ENCODE data around the gene ELSPBP1. TPM values are rescaled to one million over a fixed set of nuclear protein-coding genes. Genes with fewer than 3 reads are reported as not detected.
A peak's percentile ranks its signal among the peaks of the same experiment; 100 is the strongest.
"Not testable (repeated sequence)": the region's sequence is repeated elsewhere in the genome, so short reads cannot be mapped to it uniquely, and the experiment has no call there.

Gene ELSPBP1
- not detected for total RNA-seq

- DNase-seq (ENCODE audit: low spot score) = no peak
Measured at GRCh38 chr19:47994209-47994802, at the start of gene ELSPBP1. TSS of gene ELSPBP1 (plus strand) at chr19:47994632. CDS start at chr19:48008668, 14,036 bp downstream.

GRCh38 chr19:47949852-47950521 lies 44.4 kb upstream of the ELSPBP1 start:
- peak; percentile 55 for DNase-seq (ENCODE audit: low spot score)

DNA sequence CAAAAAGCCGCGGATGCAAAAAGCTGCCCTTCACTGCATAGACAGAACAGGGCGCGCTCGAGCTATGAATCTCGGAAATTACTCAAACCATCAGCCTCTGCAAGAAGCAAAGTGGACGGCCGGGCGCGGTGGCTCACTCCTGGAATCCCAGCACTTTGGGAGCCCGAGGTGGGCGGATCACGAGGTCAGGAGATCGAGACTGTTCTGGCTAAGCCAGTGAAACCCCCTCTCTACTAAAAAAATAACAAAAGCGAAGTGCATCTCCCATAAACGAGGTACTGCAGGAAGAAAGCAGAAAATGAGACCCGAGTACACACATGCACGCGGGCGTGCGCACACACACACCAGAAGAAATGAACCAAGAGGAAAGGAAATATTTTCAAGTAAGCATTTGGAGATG lies 42.3 kb upstream of the ELSPBP1 start:
- not testable (repeated sequence) for DNase-seq (ENCODE audit: low spot score)

DNA sequence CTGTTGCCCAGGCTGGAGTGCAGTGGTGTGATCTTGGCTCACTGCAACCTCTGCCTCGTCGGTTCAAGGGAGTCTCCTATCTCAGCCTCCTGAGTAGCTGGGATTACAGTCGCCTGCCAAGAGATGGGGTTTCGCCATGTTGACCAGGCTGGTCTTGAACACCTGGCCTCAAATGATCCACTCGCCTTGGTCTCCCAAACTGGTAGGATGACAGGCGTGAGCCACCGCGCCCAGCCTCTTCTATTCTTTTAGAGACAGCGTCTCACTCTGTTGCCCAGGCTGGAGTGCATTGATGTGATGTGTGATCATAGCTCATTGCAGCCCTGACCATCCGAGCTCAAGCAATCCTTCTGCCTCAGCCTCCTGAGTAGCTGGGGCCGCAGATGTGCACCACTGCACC lies 38.5 kb upstream of the ELSPBP1 start:
- peak; percentile 56 for DNase-seq (ENCODE audit: low spot score)

- DNase-seq (ENCODE audit: low spot score) = no peak
Measured at GRCh38 chr19:47973529-47973928, 20.9 kb upstream of the ELSPBP1 start.

- no peak for DNase-seq (ENCODE audit: low spot score)
Measured at GRCh38 chr19:47991191-47991808, 3.1 kb upstream of the ELSPBP1 start.

DNA sequence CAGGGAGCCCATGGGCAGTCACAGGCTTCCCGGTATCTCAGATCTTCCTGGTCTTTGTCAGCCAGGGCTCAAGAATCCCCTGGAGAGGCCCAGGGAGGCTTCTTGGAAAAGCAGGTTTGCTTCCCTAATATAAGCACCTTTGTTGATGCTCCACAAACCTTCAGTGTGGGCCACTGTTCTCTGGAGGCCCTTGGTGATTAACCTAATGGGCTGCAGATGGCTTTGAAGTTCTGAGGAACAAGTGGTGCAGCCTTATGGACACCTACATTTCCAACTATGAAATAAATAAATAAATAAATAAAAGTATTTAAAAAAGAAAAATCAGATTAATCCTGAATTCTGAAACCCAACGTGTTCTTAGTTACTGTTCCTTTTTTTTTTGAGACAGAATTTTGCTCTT lies 2.4 kb upstream of the ELSPBP1 start, which contains the start of gene BSPH1:
TSS of gene BSPH1 (minus strand) at position 101 of the 400 bp plus-strand sequence. CDS start at position 12, 89 bp downstream.
- DNase-seq (ENCODE audit: low spot score) = no peak

DNA sequence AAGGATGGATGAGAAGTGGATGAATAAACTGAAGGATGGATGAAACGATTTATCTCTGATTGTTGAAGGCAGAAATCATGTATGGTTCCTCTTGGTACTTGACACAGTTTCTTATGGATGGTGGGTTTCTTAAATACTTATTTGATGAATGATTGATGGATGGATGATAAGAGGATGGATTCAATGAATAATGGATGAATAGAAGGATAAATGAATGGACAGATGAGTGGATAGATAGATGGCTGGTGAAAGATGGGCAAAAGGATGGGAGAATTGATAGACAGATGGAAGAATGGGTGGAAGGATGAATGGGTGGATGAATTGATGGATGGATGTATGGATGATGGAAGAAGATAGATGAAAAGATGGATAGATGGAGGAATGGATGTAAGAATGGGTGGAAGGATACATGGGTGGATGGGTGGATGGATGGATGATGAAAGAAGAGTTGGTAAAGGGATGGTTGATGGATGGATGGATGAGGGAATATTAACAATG lies 1.8 kb downstream of the ELSPBP1 start:
- no peak for DNase-seq (ENCODE audit: low spot score)

DNA sequence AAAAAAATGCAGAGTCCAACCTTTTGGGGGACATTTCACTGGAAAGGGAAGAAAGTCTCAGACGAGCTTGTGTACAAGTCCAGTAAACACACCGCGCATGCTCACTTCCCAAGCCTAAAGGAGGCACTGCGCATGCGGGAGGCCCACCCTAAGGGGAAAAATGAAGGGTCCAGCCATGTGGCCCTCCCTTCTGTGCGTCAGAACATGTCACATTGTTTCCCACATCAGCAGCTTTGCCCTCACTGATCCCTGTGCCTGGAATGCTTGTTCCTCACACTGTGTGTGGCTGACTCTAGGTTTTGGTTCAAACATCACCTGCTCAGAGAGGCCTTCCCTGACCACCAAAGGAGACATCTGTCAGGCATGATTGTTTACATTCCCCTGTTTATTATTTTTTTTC lies 4.4 kb downstream of the ELSPBP1 start:
- DNase-seq (ENCODE audit: low spot score) = no peak

- no peak for DNase-seq (ENCODE audit: low spot score)
Measured at GRCh38 chr19:48000846-48001245, 6.4 kb downstream of the ELSPBP1 start.

DNA sequence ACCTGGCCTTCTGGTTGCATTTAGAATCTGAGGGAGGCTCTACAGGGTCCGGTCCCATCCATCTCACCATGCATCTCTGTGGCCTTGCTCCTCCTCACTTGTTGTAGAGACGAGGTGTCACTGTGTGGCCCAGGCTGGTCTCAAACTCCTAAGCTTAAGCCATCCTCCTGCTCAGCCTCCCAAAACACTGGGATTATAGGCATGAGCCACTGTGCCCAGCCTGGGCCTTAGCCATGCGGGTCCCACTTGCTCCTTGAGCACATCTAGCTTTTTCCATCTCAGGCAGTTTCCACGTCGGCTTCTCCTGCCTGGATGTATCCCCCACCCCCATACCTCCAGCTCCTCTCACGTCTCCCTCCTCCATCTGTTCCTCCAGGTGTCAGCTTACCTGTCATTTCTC lies 9.8 kb downstream of the ELSPBP1 start:
- no peak for DNase-seq (ENCODE audit: low spot score)

DNA sequence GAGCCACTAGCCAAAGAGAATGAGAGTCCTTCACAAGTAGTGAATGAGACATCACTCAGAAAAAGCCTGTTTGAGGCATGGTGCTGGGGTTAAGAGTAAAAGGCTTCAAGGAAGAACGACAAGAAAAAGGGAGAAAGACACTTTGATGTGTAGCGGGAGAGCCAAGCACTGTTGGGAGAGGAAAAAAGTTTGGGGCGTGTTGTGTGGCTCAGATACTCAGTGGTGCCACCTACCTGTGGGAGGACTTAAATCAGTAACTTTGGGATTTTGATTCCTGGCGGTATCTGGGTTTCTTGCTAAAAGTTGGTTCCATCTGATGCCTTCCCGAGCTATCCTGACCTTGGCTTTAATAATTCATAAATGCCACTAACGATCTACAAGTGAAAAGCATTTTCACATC lies 12.3 kb downstream of the ELSPBP1 start:
- no peak for DNase-seq (ENCODE audit: low spot score)

- DNase-seq (ENCODE audit: low spot score) = no peak
Measured at GRCh38 chr19:48010932-48011758, 16.7 kb downstream of the ELSPBP1 start.

- no peak for DNase-seq (ENCODE audit: low spot score)
Measured at GRCh38 chr19:48020686-48021085, 26.3 kb downstream of the ELSPBP1 start.

DNA sequence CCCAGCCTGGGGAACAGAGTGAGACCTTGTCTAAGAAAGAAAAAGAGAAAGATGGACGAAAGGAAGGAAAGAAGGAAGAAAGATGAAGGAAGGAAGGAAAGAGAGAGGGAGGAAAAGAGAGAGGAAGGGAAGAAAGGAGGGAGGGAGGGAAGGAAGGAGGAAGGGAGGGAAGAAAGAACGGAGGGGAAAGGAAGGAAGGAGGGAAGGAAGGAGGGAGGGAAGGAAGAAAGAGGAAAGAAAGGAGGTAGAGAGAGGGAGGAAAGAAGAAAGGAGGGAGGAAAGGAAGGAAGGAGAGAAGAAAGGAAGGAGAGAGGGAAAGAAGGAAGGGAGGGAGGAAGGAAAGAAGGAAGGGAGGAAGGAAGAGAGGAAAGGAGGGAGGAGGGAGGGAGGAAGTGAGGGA lies 28.6 kb downstream of the ELSPBP1 start:
- DNase-seq (ENCODE audit: low spot score) = no peak

- DNase-seq (ENCODE audit: low spot score) = no peak
Measured at GRCh38 chr19:48023518-48023917, 29.1 kb downstream of the ELSPBP1 start.

- DNase-seq (ENCODE audit: low spot score) = no peak
Measured at GRCh38 chr19:48025480-48025879, 31.0 kb downstream of the ELSPBP1 start.

GRCh38 chr19:48029431-48029830 lies 35.0 kb downstream of the ELSPBP1 start:
- no peak for DNase-seq (ENCODE audit: low spot score)

GRCh38 chr19:48030073-48030472 lies 35.6 kb downstream of the ELSPBP1 start:
- no peak for DNase-seq (ENCODE audit: low spot score)

DNA sequence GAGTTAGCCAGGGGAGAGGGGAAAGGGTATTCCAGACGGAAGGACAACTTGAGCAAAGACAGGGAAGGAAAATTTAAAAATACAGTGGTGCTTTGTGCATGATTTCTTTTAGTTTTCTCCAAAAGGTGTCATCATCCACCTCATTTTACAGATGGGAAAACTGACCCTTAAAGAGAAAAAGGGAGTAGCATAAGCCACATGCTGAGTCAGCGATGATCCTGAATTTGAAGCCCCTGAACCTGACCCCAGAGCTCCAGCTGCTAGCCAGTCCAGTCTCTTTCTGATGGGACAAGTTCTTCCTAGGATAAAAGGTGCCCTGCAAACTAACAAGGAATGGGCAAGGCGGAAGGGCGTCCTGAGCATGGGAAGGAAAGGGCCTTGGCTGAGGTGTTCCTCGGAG lies 39.2 kb downstream of the ELSPBP1 start:
- DNase-seq (ENCODE audit: low spot score) = no peak

DNA sequence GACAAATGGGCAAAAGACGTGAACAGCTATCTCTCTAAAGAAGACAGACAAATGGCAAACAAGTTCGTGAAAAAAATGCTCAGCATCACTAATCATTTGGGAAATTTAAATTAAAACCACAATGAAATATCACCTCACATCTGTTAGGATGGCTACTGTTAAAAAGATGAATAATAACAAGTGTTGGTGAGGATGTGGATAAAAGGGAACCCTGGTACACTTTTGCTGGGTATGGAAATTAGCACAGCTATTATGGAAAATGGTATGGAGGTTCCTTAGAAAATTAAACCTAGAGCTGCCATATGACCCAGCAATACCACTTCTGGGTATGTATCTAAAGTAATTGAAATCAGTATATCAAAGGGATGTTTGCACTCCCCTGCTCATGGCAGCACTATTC lies 42.3 kb downstream of the ELSPBP1 start:
- DNase-seq (ENCODE audit: low spot score) = no peak

All from ureter (tissue), 1 donor.